ENCODE measurements around the gene CDYL2. TPM values are rescaled to one million over a fixed set of nuclear protein-coding genes. Genes with fewer than 3 reads are reported as not detected.

Gene CDYL2
- polyA plus RNA-seq, 1 of the 3 experiments (the other 2 are of a cell fraction), result 0.03 TPM

DNA sequence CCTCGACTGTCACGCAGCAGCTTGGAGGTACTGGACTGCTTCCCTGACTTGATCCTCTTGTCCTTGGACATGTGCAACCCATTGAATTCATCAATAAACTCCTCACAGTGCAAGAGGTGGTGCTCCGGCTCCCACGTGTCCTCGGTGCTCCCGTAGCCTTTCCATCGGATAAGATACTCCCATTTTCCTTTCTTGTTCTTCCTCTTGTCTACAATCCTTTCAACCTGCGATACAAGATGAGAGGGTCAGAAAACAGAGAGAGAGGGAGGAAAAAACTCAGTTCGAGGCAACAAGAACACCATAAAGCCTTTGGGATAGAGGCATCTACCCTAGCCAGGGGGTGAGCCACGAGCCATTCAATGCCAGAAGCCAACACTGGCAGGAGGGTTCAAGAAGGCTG lies 119.5 kb downstream of the CDYL2 start:
- TF ChIP-seq FOSL2 (IDR thresholded peaks at IDR 0.05; ENCODE audit: borderline replicate concordance, low read depth), result no peak
- TF ChIP-seq SIN3A (IDR thresholded peaks at IDR 0.05; ENCODE audit: borderline replicate concordance, low read depth, low read length), result no peak
- no peak for TF ChIP-seq ELF1 (IDR thresholded peaks at IDR 0.05)
- no peak for TF ChIP-seq GABPA (IDR thresholded peaks at IDR 0.05; ENCODE audit: low read depth)
- TF ChIP-seq, protein P1, sequence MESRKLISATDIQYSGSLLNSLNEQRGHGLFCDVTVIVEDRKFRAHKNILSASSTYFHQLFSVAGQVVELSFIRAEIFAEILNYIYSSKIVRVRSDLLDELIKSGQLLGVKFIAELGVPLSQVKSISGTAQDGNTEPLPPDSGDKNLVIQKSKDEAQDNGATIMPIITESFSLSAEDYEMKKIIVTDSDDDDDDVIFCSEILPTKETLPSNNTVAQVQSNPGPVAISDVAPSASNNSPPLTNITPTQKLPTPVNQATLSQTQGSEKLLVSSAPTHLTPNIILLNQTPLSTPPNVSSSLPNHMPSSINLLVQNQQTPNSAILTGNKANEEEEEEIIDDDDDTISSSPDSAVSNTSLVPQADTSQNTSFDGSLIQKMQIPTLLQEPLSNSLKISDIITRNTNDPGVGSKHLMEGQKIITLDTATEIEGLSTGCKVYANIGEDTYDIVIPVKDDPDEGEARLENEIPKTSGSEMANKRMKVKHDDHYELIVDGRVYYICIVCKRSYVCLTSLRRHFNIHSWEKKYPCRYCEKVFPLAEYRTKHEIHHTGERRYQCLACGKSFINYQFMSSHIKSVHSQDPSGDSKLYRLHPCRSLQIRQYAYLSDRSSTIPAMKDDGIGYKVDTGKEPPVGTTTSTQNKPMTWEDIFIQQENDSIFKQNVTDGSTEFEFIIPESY (IDR thresholded peaks at IDR 0.05; ENCODE audit: borderline replicate concordance, low read depth), result no peak
- no peak for TF ChIP-seq PBX3 (IDR thresholded peaks at IDR 0.05)
- no peak for TF ChIP-seq TAF1 (IDR thresholded peaks at IDR 0.05; ENCODE audit: borderline replicate concordance, low read depth, low read length)
- TF ChIP-seq POLR2AphosphoS5 (IDR thresholded peaks at IDR 0.05; ENCODE audit: low read depth, low read length), result no peak
- TF ChIP-seq RXRA (IDR thresholded peaks at IDR 0.05; ENCODE audit: borderline replicate concordance, low read depth), result no peak
- no peak for TF ChIP-seq MEF2A (IDR thresholded peaks at IDR 0.05; ENCODE audit: borderline replicate concordance, low read depth)
- POLR2A ChIA-PET, result no interaction called here
- no peaks in the 10 kb centered on the region for H3K79me2 ChIP-seq (ENCODE audit: insufficient read depth)
- no peak overlapping the region for H3K4me3 ChIP-seq (ENCODE audit: low read depth in 2 of 2, low read length in 1 of 2)
- H3K4me2 ChIP-seq, result no peak overlapping the region
- H4K20me1 ChIP-seq (ENCODE audit: insufficient read depth), result no peaks in the 10 kb centered on the region
- H3K4me1 ChIP-seq (ENCODE audit: control insufficient read depth in 1 of 2, insufficient read depth in 2 of 2, low read depth in 1 of 2, low read length in 1 of 2), result no peaks in the 10 kb centered on the region
- H3K9me3 ChIP-seq, result no peaks in the 10 kb centered on the region; the same call in 1 of the 2 replicates
- no peak overlapping the region for H3K27ac ChIP-seq (ENCODE audit: low read depth in 2 of 2, low read length in 1 of 2)
- no peak for DNase-seq
- no peak overlapping the region for H3K9ac ChIP-seq
- no peaks in the 10 kb centered on the region for H3K9me2 ChIP-seq
- no peaks in the 10 kb centered on the region for H3K27me3 ChIP-seq (ENCODE audit: insufficient read depth)
- no peaks in the 10 kb centered on the region for H3F3A ChIP-seq (replicated peaks; ENCODE audit: insufficient read depth)
- no peak overlapping the region for H2AFZ ChIP-seq (ENCODE audit: low read depth)
- CTCF ChIA-PET, result no interaction called here
- WGBS (ENCODE audit: low lambda C conversion rate), result 39% methylated on average over 10 of the region's 10 CpGs
- no peaks in the 10 kb centered on the region for H3K36me3 ChIP-seq (replicated peaks in 1 of 2; ENCODE audit: control insufficient read depth in 1 of 2, insufficient read depth in 2 of 2, low read length in 1 of 2)

GRCh38 chr16:80684136-80684765 lies 120.1 kb downstream of the CDYL2 start:
- Histone ChIP-seq H3K4me1 (ENCODE audit: control insufficient read depth in 1 of 2, insufficient read depth in 2 of 2, low read depth in 1 of 2, low read length in 1 of 2) (no peaks in the 10 kb centered on the region), H3K9me2 (no peaks in the 10 kb centered on the region), H3K36me3 (replicated peaks in 1 of 2; ENCODE audit: control insufficient read depth in 1 of 2, insufficient read depth in 2 of 2, low read length in 1 of 2) (no peaks in the 10 kb centered on the region), H2AFZ (ENCODE audit: low read depth) (no peak overlapping the region), H3K27ac (ENCODE audit: low read depth in 2 of 2, low read length in 1 of 2) (no peak overlapping the region), H3K27me3 (ENCODE audit: insufficient read depth) (no peaks in the 10 kb centered on the region), H3K4me3 (ENCODE audit: low read depth in 2 of 2, low read length in 1 of 2) (no peak overlapping the region), H4K20me1 (ENCODE audit: insufficient read depth) (no peaks in the 10 kb centered on the region), H3K79me2 (ENCODE audit: insufficient read depth) (no peaks in the 10 kb centered on the region), H3K9ac (no peak overlapping the region), H3F3A (replicated peaks; ENCODE audit: insufficient read depth) (no peaks in the 10 kb centered on the region), H3K4me2 (no peak overlapping the region), H3K9me3 (no peaks in the 10 kb centered on the region; the same call in 1 of the 2 replicates)
- POLR2A ChIA-PET, result no interaction called here
- WGBS (ENCODE audit: low lambda C conversion rate), result 41% methylated on average over 15 of the region's 15 CpGs
- DNase-seq, result no peak
- CTCF ChIA-PET, result no interaction called here
- no peak for TF ChIP-seq PBX3 (IDR thresholded peaks at IDR 0.05)
- TF ChIP-seq RFX5 (IDR thresholded peaks at IDR 0.05; ENCODE audit: low read length), result no peak
- TF ChIP-seq FOSL2 (IDR thresholded peaks at IDR 0.05; ENCODE audit: borderline replicate concordance, low read depth), result no peak
- no peak for TF ChIP-seq FOXM1 (IDR thresholded peaks at IDR 0.05; ENCODE audit: low read depth)
- no peak for TF ChIP-seq RAD21 (IDR thresholded peaks at IDR 0.05; ENCODE audit: low read length)
- TF ChIP-seq GABPA (IDR thresholded peaks at IDR 0.05; ENCODE audit: low read depth), result no peak
- TF ChIP-seq YY1 (IDR thresholded peaks at IDR 0.05; ENCODE audit: low read depth), result no peak
- TF ChIP-seq ELF1 (IDR thresholded peaks at IDR 0.05), result no peak
- TF ChIP-seq SMC3 (IDR thresholded peaks at IDR 0.05; ENCODE audit: low read depth, low read length), result no peak
- no peak for TF ChIP-seq FOXJ3 (CRISPR knock-in tag; IDR thresholded peaks at IDR 0.05)
- no peak for TF ChIP-seq REST (IDR thresholded peaks at IDR 0.05; ENCODE audit: low read depth, low read length)
- TF ChIP-seq EP300 (IDR thresholded peaks at IDR 0.05; ENCODE audit: borderline replicate concordance in 1 of 2, low read depth in 1 of 2, low read length in 1 of 2), result no peak
- TF ChIP-seq MXI1 (IDR thresholded peaks at IDR 0.05; ENCODE audit: low read depth, low read length), result no peak
- TF ChIP-seq MEF2A (IDR thresholded peaks at IDR 0.05; ENCODE audit: borderline replicate concordance, low read depth), result no peak
- TF ChIP-seq TEAD4 (IDR thresholded peaks at IDR 0.05; ENCODE audit: borderline replicate concordance, insufficient read depth), result no peak
